CD4-positive, alpha-beta T cell treated with Interleukin-21 for 1 hour (primary cell): Measurements from ENCODE around the gene CPLX1.
A peak's percentile ranks its signal among the peaks of the same experiment; 100 is the strongest.
"Not testable (repeated sequence)": the region's sequence is repeated elsewhere in the genome, so short reads cannot be mapped to it uniquely, and the experiment has no call there.

Experiments used
- DNase-seq: peaks from one replicate; pipeline ENCODE4 v3.0.0-alpha.2; 2020

Gene CPLX1

GRCh38 chr4:818106-818921 is 7.6 kb downstream of the CPLX1 start:
- no peak for DNase-seq

- DNase-seq = no peak
Observed at GRCh38 chr4:815464-816146, 10.3 kb downstream of the CPLX1 start.

GRCh38 chr4:814312-814850 is 11.5 kb downstream of the CPLX1 start:
- no peak for DNase-seq

- DNase-seq = no peak
Observed at GRCh38 chr4:813900-814299, 12.0 kb downstream of the CPLX1 start.

GRCh38 chr4:808860-809570 is 16.9 kb downstream of the CPLX1 start:
- DNase-seq = no peak

- DNase-seq = no peak
Observed at GRCh38 chr4:807792-808191, 18.1 kb downstream of the CPLX1 start.

- not testable (repeated sequence) for DNase-seq
Observed at GRCh38 chr4:806979-807378, 18.9 kb downstream of the CPLX1 start.

- DNase-seq = no peak
Observed at GRCh38 chr4:804804-805203, 21.1 kb downstream of the CPLX1 start.

- no peak for DNase-seq
Observed at GRCh38 chr4:803884-804283, 22.0 kb downstream of the CPLX1 start.

GRCh38 chr4:801436-802124 is 24.3 kb downstream of the CPLX1 start:
- no peak for DNase-seq

GRCh38 chr4:797066-797465 is 28.9 kb downstream of the CPLX1 start:
- no peak for DNase-seq

- no peak for DNase-seq
Observed at GRCh38 chr4:796206-796605, 29.7 kb downstream of the CPLX1 start.

- no peak for DNase-seq
Observed at GRCh38 chr4:795726-796119, 30.2 kb downstream of the CPLX1 start.

GRCh38 chr4:794900-795725 is 30.8 kb downstream of the CPLX1 start:
- no peak for DNase-seq

GRCh38 chr4:793941-794621 is 31.8 kb downstream of the CPLX1 start:
- DNase-seq = no peak

GRCh38 chr4:793093-793861 is 32.7 kb downstream of the CPLX1 start:
- no peak for DNase-seq

- peak; percentile 40 for DNase-seq
Observed at GRCh38 chr4:792626-793092, 33.3 kb downstream of the CPLX1 start.

- peak; percentile 40 for DNase-seq
Observed at GRCh38 chr4:791898-792625, 33.9 kb downstream of the CPLX1 start.

GRCh38 chr4:791252-791897 is 34.6 kb downstream of the CPLX1 start:
- no peak for DNase-seq
